ENCODE measurements around the gene ABCC5. TPM values are rescaled to one million over a fixed set of nuclear protein-coding genes. Genes with fewer than 3 reads are reported as not detected.
"Not testable (repeated sequence)": the region's sequence is repeated elsewhere in the genome, so short reads cannot be mapped to it uniquely, and the experiment has no call there.

ABCC5 gene
- total and polyA plus RNA-seq, 12 donors, result 12.1 to 89.6 (median 40.9) TPM

DNA sequence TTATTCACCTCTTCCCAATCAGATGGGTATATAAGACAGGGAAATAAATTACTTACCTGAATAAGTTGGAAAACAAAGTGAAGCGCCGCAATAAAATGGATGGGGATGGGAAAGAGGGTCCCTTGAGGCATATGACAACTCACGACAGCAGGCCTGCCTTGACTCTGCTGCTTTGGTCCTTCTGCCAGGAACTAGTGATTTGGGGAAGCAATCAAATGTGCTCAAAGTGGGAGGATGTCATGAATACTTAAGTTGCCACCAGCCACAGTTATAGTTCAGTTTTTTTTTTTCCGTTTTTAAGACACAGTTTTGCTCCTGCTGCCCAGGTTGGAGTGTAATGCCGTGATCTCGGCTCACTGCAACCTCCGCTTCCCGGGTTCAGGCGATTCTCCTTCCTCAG lies 137.6 kb downstream of the ABCC5 start:
- no peak for TF ChIP-seq CTCF (IDR thresholded peaks at IDR 0.05)
- DNase-seq, result no peak
- ATAC-seq, result no peak
- Histone ChIP-seq H3K27me3 (no peaks in the 10 kb centered on the region), H3K9me3 (no peaks in the 10 kb centered on the region), H3K4me3 (no peak overlapping the region), H3K27ac (peak overlapping the region in 1 of 10 donors; percentile 53), H3K4me1 (peaks cover 0 to 76% (median 21%) of the 10 kb centered on the region in 9 donors), H3K36me3 (peaks cover 0 to 32% (median 0%) of the 10 kb centered on the region in 9 donors)
- WGBS, 2 donors, result 89 to 92% methylated on average over 9 of the region's 9 CpGs
- intact Hi-C loops (cut with DNase I), result loop anchor here in 3 of 10 donors (10.0 kb wide), 2 partner anchors 255 to 415 kb away; partner anchors contain the start of gene EIF2B5 (in 2 of the 3)

DNA sequence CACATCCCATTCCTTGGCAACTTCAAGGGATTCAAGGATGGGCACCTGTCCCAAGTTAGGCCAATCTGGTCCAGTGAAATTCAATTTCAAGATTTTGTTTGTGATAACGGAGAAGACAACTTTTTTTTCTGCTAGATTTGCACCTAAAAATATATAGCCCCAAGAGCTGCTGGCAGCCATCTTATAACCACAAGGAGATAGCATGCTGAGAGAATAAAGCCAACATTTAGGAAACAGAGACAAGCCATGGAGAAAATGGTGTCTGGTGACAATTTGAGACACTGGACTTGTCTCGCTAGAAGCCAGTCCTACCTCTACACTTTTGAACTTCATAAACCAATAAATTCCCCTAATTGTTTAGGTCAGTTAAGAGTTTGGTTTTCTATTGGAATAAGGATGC lies 138.4 kb downstream of the ABCC5 start:
- no peak for ATAC-seq
- WGBS, 2 donors, result 91 to 92% methylated on average over 2 of the region's 2 CpGs
- Histone ChIP-seq H3K4me1 (peaks cover 0 to 79% (median 20%) of the 10 kb centered on the region in 9 donors), H3K4me3 (no peak overlapping the region), H3K36me3 (peaks cover 0 to 32% (median 0%) of the 10 kb centered on the region in 9 donors), H3K27ac (peak overlapping the region in 1 of 10 donors; percentile 77), H3K27me3 (no peaks in the 10 kb centered on the region), H3K9me3 (no peaks in the 10 kb centered on the region)
- intact Hi-C loops (cut with DNase I), result no loop called here
- TF ChIP-seq CTCF (IDR thresholded peaks at IDR 0.05), result no peak
- no peak for DNase-seq

- DNase-seq (no peak), ATAC-seq (peak; percentile 45 to 77 (median 63))
- Histone ChIP-seq H3K4me1 (peaks cover 0 to 68% (median 22%) of the 10 kb centered on the region in 9 donors), H3K4me3 (peak overlapping the region in 1 of 10 donors; percentile 17), H3K36me3 (peaks cover 0 to 32% (median 0%) of the 10 kb centered on the region in 9 donors), H3K27ac (peak overlapping the region in 2 of 10 donors; percentile 0 to 77), H3K9me3 (no peaks in the 10 kb centered on the region), H3K27me3 (no peaks in the 10 kb centered on the region)
- WGBS, 2 donors, result 89 to 92% methylated on average over 8 of the region's 8 CpGs
- no peak for TF ChIP-seq CTCF (IDR thresholded peaks at IDR 0.05)
- intact Hi-C loops (cut with DNase I), result no loop called here
These were observed 139.6 kb downstream of the ABCC5 start for GRCh38 chr3:183878071-183878470.

DNA sequence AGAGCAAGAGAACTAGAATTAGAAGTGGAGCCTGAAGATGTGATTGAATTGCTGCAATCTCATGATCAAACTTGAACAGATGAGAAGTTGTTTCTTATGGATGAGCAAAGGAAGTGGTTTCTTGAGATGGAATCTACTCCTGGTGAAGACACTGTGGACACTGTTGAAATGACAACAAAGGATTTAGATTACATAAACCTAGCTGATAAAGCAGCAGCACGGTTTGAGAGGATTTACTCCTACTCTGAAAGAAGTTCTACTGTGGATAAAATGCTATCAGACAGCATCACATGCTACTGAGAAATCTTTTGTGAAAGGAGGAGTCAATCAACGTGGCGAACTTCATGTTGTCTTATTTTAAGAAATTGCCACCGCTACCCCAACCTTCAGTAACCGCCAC lies 140.5 kb downstream of the ABCC5 start:
- H3K9me3 ChIP-seq; H3K27me3 ChIP-seq; DNase-seq; intact Hi-C loops (cut with DNase I); ATAC-seq: not testable (repeated sequence)
- peak overlapping the region in 1 of 10 donors; percentile 17 for H3K4me3 ChIP-seq
- 76 to 79% methylated on average over 5 of the region's 5 CpGs for WGBS, 2 donors
- peaks cover 0 to 59% (median 13%) of the 10 kb centered on the region in 9 donors for H3K4me1 ChIP-seq
- H3K27ac ChIP-seq, result peak overlapping the region in 2 of 10 donors; percentile 19 to 77
- peaks cover 0 to 32% (median 0%) of the 10 kb centered on the region in 9 donors for H3K36me3 ChIP-seq

GRCh38 chr3:183875411-183875810 lies 142.3 kb downstream of the ABCC5 start:
- TF ChIP-seq CTCF (IDR thresholded peaks at IDR 0.05), result no peak
- no peaks in the 10 kb centered on the region for H3K9me3 ChIP-seq
- intact Hi-C loops (cut with DNase I), result no loop called here
- H3K27me3 ChIP-seq, result no peaks in the 10 kb centered on the region
- peak overlapping the region in 1 of 10 donors; percentile 28 for H3K27ac ChIP-seq
- peaks cover 0 to 65% (median 13%) of the 10 kb centered on the region in 9 donors for H3K4me1 ChIP-seq
- peaks cover 0 to 24% (median 0%) of the 10 kb centered on the region in 9 donors for H3K36me3 ChIP-seq
- no peak for ATAC-seq
- DNase-seq, result no peak
- no peak overlapping the region for H3K4me3 ChIP-seq
